ENCODE data around the gene LRRC45.
A peak's percentile ranks its signal among the peaks of the same experiment; 100 is the strongest.

LRRC45 gene

GRCh38 chr17:82013341-82013740 lies 9.8 kb upstream of the LRRC45 start:
- 0 out of 3 replicates have a peak, but pooled peaks have one; percentile 1 for ATAC-seq
- TF ChIP-seq PATZ1 (CRISPR knock-in tag; IDR thresholded peaks at IDR 0.05; ENCODE audit: borderline replicate concordance), result no peak
- TF ChIP-seq ZFP30 (CRISPR knock-in tag; IDR thresholded peaks at IDR 0.05), result no peak
- TF ChIP-seq ZNF70 (CRISPR knock-in tag; IDR thresholded peaks at IDR 0.05), result no peak
- no peak for TF ChIP-seq PPARA (CRISPR knock-in tag; IDR thresholded peaks at IDR 0.05; ENCODE audit: borderline replicate concordance)
- no peak for TF ChIP-seq POU6F1 (CRISPR knock-in tag; IDR thresholded peaks at IDR 0.05; ENCODE audit: borderline replicate concordance, low read depth)
- no peak for TF ChIP-seq ISL1 (CRISPR knock-in tag; IDR thresholded peaks at IDR 0.05)
- no peak for TF ChIP-seq BACH2 (CRISPR knock-in tag; IDR thresholded peaks at IDR 0.05; ENCODE audit: borderline replicate concordance)
- no peak for TF ChIP-seq TSHZ2 (CRISPR knock-in tag; IDR thresholded peaks at IDR 0.05)
- no peak for TF ChIP-seq ARNTL (CRISPR knock-in tag; IDR thresholded peaks at IDR 0.05; ENCODE audit: borderline replicate concordance, low read depth)
- TF ChIP-seq CREB5 (CRISPR knock-in tag; IDR thresholded peaks at IDR 0.05; ENCODE audit: low read depth), result no peak
- TF ChIP-seq GLIS3 (CRISPR knock-in tag; IDR thresholded peaks at IDR 0.05), result no peak
- TF ChIP-seq CSRNP3 (CRISPR knock-in tag; IDR thresholded peaks at IDR 0.05), result no peak
- no peak for TF ChIP-seq TOX (CRISPR knock-in tag; IDR thresholded peaks at IDR 0.05; ENCODE audit: borderline replicate concordance)
- TF ChIP-seq ZFP3 (CRISPR knock-in tag; IDR thresholded peaks at IDR 0.05), result no peak
- TF ChIP-seq ZNF565 (CRISPR knock-in tag; conservative IDR thresholded peaks at IDR 0.05; ENCODE audit: low read depth), result no peak
- no peak for TF ChIP-seq CSDC2 (CRISPR knock-in tag; IDR thresholded peaks at IDR 0.05)
- TF ChIP-seq OSR1 (CRISPR knock-in tag; IDR thresholded peaks at IDR 0.05), result no peak
- no peak for TF ChIP-seq SNAI2 (CRISPR knock-in tag; IDR thresholded peaks at IDR 0.05)
- TF ChIP-seq ZNF8 (CRISPR knock-in tag; IDR thresholded peaks at IDR 0.05), result no peak

- ATAC-seq, result no peak
- TF ChIP-seq OSR1 (CRISPR knock-in tag; IDR thresholded peaks at IDR 0.05) (no peak), CSRNP3 (CRISPR knock-in tag; IDR thresholded peaks at IDR 0.05) (no peak), ISL1 (CRISPR knock-in tag; IDR thresholded peaks at IDR 0.05) (no peak), TOX (CRISPR knock-in tag; IDR thresholded peaks at IDR 0.05; ENCODE audit: borderline replicate concordance) (no peak), ZC3H10 (CRISPR knock-in tag; IDR thresholded peaks at IDR 0.05) (no peak), RARB (CRISPR knock-in tag; IDR thresholded peaks at IDR 0.05) (no peak), ESRRG (CRISPR knock-in tag; IDR thresholded peaks at IDR 0.05) (no peak), ZFP3 (CRISPR knock-in tag; IDR thresholded peaks at IDR 0.05) (no peak), CSDC2 (CRISPR knock-in tag; IDR thresholded peaks at IDR 0.05) (no peak), GLIS3 (CRISPR knock-in tag; IDR thresholded peaks at IDR 0.05) (no peak), TCF4 (CRISPR knock-in tag; IDR thresholded peaks at IDR 0.05; ENCODE audit: borderline replicate concordance) (no peak), POU6F1 (CRISPR knock-in tag; IDR thresholded peaks at IDR 0.05; ENCODE audit: borderline replicate concordance, low read depth) (no peak), PATZ1 (CRISPR knock-in tag; IDR thresholded peaks at IDR 0.05; ENCODE audit: borderline replicate concordance) (no peak), BACH2 (CRISPR knock-in tag; IDR thresholded peaks at IDR 0.05; ENCODE audit: borderline replicate concordance) (no peak), ZNF8 (CRISPR knock-in tag; IDR thresholded peaks at IDR 0.05) (no peak)
Observed at GRCh38 chr17:82013772-82014321, 9.3 kb upstream of the LRRC45 start.
